Stimulated activated CD8-positive, alpha-beta memory T cell treated with anti-CD3 and anti-CD28 coated beads, Interleukin-4, amount 100 ng/mL, for 1 hour (primary cell): ENCODE data around the gene GTSE1.

Source experiments
- DNase-seq, 2 donors: peaks; one replicate each; pipeline ENCODE4 v3.0.0-alpha.2; 2020; ENCODE audit warnings: low read depth in 2 of 2, low spot score in 1 of 2

The GTSE1 gene

GRCh38 chr22:46377525-46378425 lies 81.1 kb downstream of the GTSE1 start:
- no peak for DNase-seq

GRCh38 chr22:46378426-46379065 lies 81.9 kb downstream of the GTSE1 start:
- DNase-seq, result no peak

GRCh38 chr22:46379066-46379930 lies 82.6 kb downstream of the GTSE1 start:
- DNase-seq, result no peak

GRCh38 chr22:46380069-46380468 lies 83.4 kb downstream of the GTSE1 start:
- DNase-seq, result no peak
